WTC11 (cell line): ENCODE measurements around the gene IL23R. TPM values are rescaled to one million over a fixed set of nuclear protein-coding genes. Genes with fewer than 3 reads are reported as not detected.

ENCODE experiments used
- ATAC-seq: fragments of 200-7000 bp; cut with Tn5 transposase; 2 replicates; pipeline ENCODE4 v1.10.0; 2021; ENCODE audit warnings: mild to moderate bottlenecking, moderate library complexity
- CTCF ChIA-PET: fragments of 300-600 bp; sonication (Branson Sonifier 250); formaldehyde crosslinking; loops from one replicate; lab custom pipeline; 2021; ENCODE audit warnings: antibody characterized with exemption; lab: Charles Lee
- POLR2A ChIA-PET: fragments of 350-600 bp; sonication (Branson Sonifier 250); formaldehyde crosslinking; loops from one replicate; lab custom pipeline; 2021; ENCODE audit warnings: antibody characterized with exemption; lab: Charles Lee
- DNase-seq: peaks from one replicate; pipeline ENCODE4 v3.0.0; 2021; ENCODE audit warnings: low spot score
- H3K27ac Mint-ChIP-seq: 2 replicates; pipeline ENCODE4 v1.8.0; 2021; ENCODE audit warnings: mixed read lengths
- H3K27me3 Mint-ChIP-seq: 2 replicates; pipeline ENCODE4 v1.8.0; 2021; ENCODE audit warnings: low read depth, mild to moderate bottlenecking, moderate library complexity, mixed read lengths
- H3K36me3 Mint-ChIP-seq: 2 replicates; pipeline ENCODE4 v1.8.0; 2021; ENCODE audit warnings: mixed read lengths
- H3K4me1 Mint-ChIP-seq: 2 replicates; pipeline ENCODE4 v1.8.0; 2022; ENCODE audit warnings: mixed read lengths
- H3K4me3 Mint-ChIP-seq: 2 replicates; pipeline ENCODE4 v1.8.0; 2021; ENCODE audit warnings: mild to moderate bottlenecking, moderate library complexity, mixed read lengths
- H3K9me3 Mint-ChIP-seq: 2 replicates; pipeline ENCODE4 v1.8.0; 2021; ENCODE audit warnings: mixed read lengths
- ETV6 ChIP-seq: sonication (generic); formaldehyde crosslinking; IDR thresholded peaks from 2 replicates; pipeline ENCODE4 v1.8.1; 2022; ENCODE audit warnings: mild to moderate bottlenecking, missing genetic modification reagents
- FOXJ3 ChIP-seq: sonication (generic); formaldehyde crosslinking; IDR thresholded peaks from 2 replicates; pipeline ENCODE4 v1.9.0; 2021; ENCODE audit warnings: missing genetic modification reagents, mild to moderate bottlenecking, borderline replicate concordance
- GTF2I ChIP-seq: fragments of 250-450 bp; sonication (Bioruptor Pico); conservative IDR thresholded peaks from 2 replicates; pipeline ENCODE4 v1.4.0; 2021; ENCODE audit warnings: mild to moderate bottlenecking
- HMGA2 ChIP-seq: fragments of 250-450 bp; sonication (Bioruptor Pico); IDR thresholded peaks from 2 replicates; pipeline ENCODE4 v1.4.0; 2021; ENCODE audit warnings: mild to moderate bottlenecking, moderate library complexity
- MXD4 ChIP-seq: fragments of 250-450 bp; sonication (Bioruptor Pico); IDR thresholded peaks from 2 replicates; pipeline ENCODE4 v1.8.0; 2021; ENCODE audit warnings: mild to moderate bottlenecking, moderate library complexity, borderline replicate concordance
- NFE2L1 ChIP-seq: sonication (generic); formaldehyde crosslinking; IDR thresholded peaks from 2 replicates; pipeline ENCODE4 v1.8.1; 2023; ENCODE audit warnings: missing genetic modification reagents
- NFYB ChIP-seq: sonication (generic); formaldehyde crosslinking; conservative IDR thresholded peaks from 2 replicates; pipeline ENCODE4 v1.8.0; 2022; ENCODE audit warnings: low read depth, missing genetic modification reagents
- RORB ChIP-seq: fragments of 250-450 bp; sonication (Bioruptor Pico); IDR thresholded peaks from 2 replicates; pipeline ENCODE4 v1.9.0; 2021; ENCODE audit warnings: mild to moderate bottlenecking
- TEAD1 ChIP-seq: sonication (generic); formaldehyde crosslinking; IDR thresholded peaks from 2 replicates; pipeline ENCODE4 v1.8.0; 2022; ENCODE audit warnings: mild to moderate bottlenecking, missing genetic modification reagents
- ZNF219 ChIP-seq: sonication (generic); formaldehyde crosslinking; IDR thresholded peaks from 2 replicates; pipeline ENCODE4 v1.8.0; 2023; ENCODE audit warnings: missing genetic modification reagents, mild to moderate bottlenecking, borderline replicate concordance
- ZNF232 ChIP-seq: sonication (generic); formaldehyde crosslinking; IDR thresholded peaks from 2 replicates; pipeline ENCODE4 v1.8.0; 2022; ENCODE audit warnings: mild to moderate bottlenecking, missing genetic modification reagents
- total RNA-seq: library from RNA; stranded (reverse); gene quantifications from 3 replicates; pipeline ENCODE4 v1.2.3, GENCODE V29; 2021
- TF ChIP-seq, protein P1 (sequence below): sonication (generic); formaldehyde crosslinking; IDR thresholded peaks from 2 replicates; pipeline ENCODE4 v1.8.1; 2022; ENCODE audit warnings: mild to moderate bottlenecking, missing genetic modification reagents, moderate library complexity, borderline replicate concordance
- TF ChIP-seq, protein P2 (sequence below): fragments of 250-450 bp; sonication (Bioruptor Pico); conservative IDR thresholded peaks from 2 replicates; pipeline ENCODE4 v1.9.0; 2021; ENCODE audit warnings: mild to moderate bottlenecking
- TF ChIP-seq, protein P3 (sequence below): fragments of 250-450 bp; sonication (Bioruptor Pico); IDR thresholded peaks from 2 replicates; pipeline ENCODE4 v1.8.0; 2021; ENCODE audit warnings: mild to moderate bottlenecking
- TF ChIP-seq, protein P4 (sequence below): fragments of 250-450 bp; sonication (Bioruptor Pico); IDR thresholded peaks from 2 replicates; pipeline ENCODE4 v1.9.0; 2021; ENCODE audit warnings: mild to moderate bottlenecking, borderline replicate concordance
- TF ChIP-seq, protein P5 (sequence below): fragments of 250-450 bp; sonication (Bioruptor Pico); IDR thresholded peaks from 2 replicates; pipeline ENCODE4 v1.9.0; 2021; ENCODE audit warnings: moderate library complexity, mild to moderate bottlenecking, inconsistent platforms, borderline replicate concordance
- TF ChIP-seq, protein P6 (sequence below): sonication (generic); formaldehyde crosslinking; conservative IDR thresholded peaks from 2 replicates; pipeline ENCODE4 v1.8.1; 2023; ENCODE audit warnings: mild to moderate bottlenecking, low read depth, missing genetic modification reagents, moderate library complexity
- TF ChIP-seq, protein P7 (sequence below): fragments of 250-450 bp; sonication (Bioruptor Pico); IDR thresholded peaks from 2 replicates; pipeline ENCODE4 v2.1.2; 2022; ENCODE audit warnings: mild to moderate bottlenecking, moderate library complexity

Gene IL23R
- total RNA-seq, 1 experiment from 2014 or later, result not detected

DNA sequence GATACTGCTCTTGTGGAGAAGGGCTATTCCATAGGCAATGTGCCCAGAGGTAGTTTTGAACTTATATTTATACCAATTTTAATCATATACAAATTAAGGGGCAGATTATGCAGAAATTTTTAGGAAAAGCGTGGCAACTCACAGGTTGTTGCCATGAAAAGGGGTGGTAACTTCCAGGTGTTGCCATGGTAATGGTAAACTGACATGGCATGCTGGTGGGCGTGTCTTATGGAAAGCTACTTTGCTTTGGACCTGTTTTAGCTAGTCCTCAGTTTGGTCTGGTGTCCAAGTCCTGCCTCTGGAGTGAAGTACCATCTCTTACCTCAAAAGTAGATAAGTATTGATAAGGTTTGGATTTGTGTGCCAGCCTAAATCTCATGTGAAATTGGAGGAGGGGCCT lies 7.9 kb upstream of the IL23R start:
- Mint-ChIP-seq H3K27ac (no peak overlapping the region), H3K4me3 (no peak overlapping the region), H3K36me3 (no peaks in the 10 kb centered on the region), H3K27me3 (peaks cover under 1% of the 10 kb centered on the region; the same call in 1 of the 2 replicates), H3K9me3 (no peaks in the 10 kb centered on the region), H3K4me1 (no peaks in the 10 kb centered on the region)
- ATAC-seq (no peak; the same call in 1 of the 2 replicates), DNase-seq (no peak)
- ChIA-PET CTCF (interaction anchor here (1.0 to 1.1 kb wide), 2 partner anchors 9 to 55 kb away, joined by 3 to 4 read pairs; no protein-coding TSS in a partner anchor), POLR2A (no interaction called here)
- TF ChIP-seq, protein P1, sequence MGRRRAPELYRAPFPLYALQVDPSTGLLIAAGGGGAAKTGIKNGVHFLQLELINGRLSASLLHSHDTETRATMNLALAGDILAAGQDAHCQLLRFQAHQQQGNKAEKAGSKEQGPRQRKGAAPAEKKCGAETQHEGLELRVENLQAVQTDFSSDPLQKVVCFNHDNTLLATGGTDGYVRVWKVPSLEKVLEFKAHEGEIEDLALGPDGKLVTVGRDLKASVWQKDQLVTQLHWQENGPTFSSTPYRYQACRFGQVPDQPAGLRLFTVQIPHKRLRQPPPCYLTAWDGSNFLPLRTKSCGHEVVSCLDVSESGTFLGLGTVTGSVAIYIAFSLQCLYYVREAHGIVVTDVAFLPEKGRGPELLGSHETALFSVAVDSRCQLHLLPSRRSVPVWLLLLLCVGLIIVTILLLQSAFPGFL (CRISPR knock-in tag), result no peak

DNA sequence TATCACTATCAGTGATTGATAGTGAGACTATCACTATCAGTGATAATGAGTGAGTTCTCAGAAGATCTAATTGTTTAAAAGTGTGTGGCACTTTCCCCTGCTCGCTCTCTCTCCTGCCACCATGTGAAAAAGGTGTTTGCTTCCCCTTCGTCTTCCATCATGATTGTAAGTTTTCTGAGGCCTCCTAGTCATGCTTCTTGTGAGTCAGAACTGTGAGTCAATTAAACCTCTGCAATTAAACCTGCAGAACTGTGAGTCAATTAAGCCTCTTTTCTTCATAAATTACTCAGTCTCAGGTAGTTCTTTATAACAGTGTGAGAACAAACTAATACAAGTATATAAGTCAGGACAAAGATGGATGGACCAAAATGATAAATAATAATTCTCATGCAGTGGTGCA lies 7.0 kb upstream of the IL23R start:
- no peak for ATAC-seq
- Mint-ChIP-seq H3K4me1 (no peaks in the 10 kb centered on the region), H3K9me3 (no peaks in the 10 kb centered on the region), H3K36me3 (no peaks in the 10 kb centered on the region), H3K27me3 (no peaks in the 10 kb centered on the region), H3K27ac (no peak overlapping the region), H3K4me3 (no peak overlapping the region)
- POLR2A ChIA-PET, result no interaction called here
- DNase-seq, result no peak
- CTCF ChIA-PET, result no interaction called here
- TF ChIP-seq ZNF232 (CRISPR knock-in tag), result no peak
- TF ChIP-seq, protein P2, sequence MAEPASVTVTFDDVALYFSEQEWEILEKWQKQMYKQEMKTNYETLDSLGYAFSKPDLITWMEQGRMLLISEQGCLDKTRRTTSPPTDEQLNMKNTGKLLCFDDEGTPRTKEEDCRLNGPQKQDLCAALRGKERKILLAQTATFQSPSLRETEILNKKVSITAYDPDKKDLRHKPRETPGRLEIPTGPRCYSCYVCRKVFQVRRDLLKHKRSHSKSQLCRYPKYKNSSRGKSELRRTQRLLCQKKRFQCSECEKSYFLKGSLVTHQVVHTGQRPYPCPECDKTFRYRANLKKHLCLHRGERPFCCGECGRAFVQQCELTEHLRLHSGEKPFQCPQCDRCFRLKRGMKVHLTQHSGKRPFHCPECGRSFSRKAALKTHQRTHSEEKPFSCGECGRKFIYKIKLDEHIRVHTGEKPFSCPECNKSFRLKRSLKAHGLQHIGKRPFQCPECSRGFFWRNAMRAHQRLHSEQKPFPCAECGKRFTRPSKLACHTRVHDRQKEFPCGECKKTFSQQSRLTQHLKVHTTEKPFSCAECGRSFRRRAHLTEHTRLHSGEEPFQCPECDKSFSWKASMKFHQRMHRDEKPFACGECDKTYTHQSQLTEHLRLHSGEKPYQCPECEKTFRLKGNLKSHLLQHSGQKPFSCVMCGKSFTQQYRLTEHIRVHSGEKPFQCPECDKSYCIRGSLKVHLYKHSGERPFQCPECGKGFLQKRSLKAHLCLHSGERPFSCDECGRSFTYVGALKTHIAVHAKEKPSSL (CRISPR knock-in tag), result no peak
- TF ChIP-seq NFYB (CRISPR knock-in tag), result no peak
- TF ChIP-seq, protein P3, sequence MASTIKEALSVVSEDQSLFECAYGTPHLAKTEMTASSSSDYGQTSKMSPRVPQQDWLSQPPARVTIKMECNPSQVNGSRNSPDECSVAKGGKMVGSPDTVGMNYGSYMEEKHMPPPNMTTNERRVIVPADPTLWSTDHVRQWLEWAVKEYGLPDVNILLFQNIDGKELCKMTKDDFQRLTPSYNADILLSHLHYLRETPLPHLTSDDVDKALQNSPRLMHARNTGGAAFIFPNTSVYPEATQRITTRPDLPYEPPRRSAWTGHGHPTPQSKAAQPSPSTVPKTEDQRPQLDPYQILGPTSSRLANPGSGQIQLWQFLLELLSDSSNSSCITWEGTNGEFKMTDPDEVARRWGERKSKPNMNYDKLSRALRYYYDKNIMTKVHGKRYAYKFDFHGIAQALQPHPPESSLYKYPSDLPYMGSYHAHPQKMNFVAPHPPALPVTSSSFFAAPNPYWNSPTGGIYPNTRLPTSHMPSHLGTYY (CRISPR knock-in tag), result no peak
- TF ChIP-seq MXD4 (CRISPR knock-in tag), result no peak
- no peak for TF ChIP-seq TEAD1
- no peak for TF ChIP-seq FOXJ3
- no peak for TF ChIP-seq RORB (CRISPR knock-in tag)
- TF ChIP-seq ZNF219 (CRISPR knock-in tag), result no peak
- TF ChIP-seq, protein P4, sequence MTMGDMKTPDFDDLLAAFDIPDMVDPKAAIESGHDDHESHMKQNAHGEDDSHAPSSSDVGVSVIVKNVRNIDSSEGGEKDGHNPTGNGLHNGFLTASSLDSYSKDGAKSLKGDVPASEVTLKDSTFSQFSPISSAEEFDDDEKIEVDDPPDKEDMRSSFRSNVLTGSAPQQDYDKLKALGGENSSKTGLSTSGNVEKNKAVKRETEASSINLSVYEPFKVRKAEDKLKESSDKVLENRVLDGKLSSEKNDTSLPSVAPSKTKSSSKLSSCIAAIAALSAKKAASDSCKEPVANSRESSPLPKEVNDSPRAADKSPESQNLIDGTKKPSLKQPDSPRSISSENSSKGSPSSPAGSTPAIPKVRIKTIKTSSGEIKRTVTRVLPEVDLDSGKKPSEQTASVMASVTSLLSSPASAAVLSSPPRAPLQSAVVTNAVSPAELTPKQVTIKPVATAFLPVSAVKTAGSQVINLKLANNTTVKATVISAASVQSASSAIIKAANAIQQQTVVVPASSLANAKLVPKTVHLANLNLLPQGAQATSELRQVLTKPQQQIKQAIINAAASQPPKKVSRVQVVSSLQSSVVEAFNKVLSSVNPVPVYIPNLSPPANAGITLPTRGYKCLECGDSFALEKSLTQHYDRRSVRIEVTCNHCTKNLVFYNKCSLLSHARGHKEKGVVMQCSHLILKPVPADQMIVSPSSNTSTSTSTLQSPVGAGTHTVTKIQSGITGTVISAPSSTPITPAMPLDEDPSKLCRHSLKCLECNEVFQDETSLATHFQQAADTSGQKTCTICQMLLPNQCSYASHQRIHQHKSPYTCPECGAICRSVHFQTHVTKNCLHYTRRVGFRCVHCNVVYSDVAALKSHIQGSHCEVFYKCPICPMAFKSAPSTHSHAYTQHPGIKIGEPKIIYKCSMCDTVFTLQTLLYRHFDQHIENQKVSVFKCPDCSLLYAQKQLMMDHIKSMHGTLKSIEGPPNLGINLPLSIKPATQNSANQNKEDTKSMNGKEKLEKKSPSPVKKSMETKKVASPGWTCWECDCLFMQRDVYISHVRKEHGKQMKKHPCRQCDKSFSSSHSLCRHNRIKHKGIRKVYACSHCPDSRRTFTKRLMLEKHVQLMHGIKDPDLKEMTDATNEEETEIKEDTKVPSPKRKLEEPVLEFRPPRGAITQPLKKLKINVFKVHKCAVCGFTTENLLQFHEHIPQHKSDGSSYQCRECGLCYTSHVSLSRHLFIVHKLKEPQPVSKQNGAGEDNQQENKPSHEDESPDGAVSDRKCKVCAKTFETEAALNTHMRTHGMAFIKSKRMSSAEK (CRISPR knock-in tag), result no peak
- TF ChIP-seq, protein P5, sequence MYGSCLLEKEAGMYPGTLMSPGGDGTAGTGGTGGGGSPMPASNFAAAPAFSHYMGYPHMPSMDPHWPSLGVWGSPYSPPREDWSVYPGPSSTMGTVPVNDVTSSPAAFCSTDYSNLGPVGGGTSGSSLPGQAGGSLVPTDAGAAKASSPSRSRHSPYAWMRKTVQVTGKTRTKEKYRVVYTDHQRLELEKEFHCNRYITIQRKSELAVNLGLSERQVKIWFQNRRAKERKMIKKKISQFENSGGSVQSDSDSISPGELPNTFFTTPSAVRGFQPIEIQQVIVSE (CRISPR knock-in tag), result no peak
- TF ChIP-seq ETV6, result no peak
- TF ChIP-seq, protein P6, sequence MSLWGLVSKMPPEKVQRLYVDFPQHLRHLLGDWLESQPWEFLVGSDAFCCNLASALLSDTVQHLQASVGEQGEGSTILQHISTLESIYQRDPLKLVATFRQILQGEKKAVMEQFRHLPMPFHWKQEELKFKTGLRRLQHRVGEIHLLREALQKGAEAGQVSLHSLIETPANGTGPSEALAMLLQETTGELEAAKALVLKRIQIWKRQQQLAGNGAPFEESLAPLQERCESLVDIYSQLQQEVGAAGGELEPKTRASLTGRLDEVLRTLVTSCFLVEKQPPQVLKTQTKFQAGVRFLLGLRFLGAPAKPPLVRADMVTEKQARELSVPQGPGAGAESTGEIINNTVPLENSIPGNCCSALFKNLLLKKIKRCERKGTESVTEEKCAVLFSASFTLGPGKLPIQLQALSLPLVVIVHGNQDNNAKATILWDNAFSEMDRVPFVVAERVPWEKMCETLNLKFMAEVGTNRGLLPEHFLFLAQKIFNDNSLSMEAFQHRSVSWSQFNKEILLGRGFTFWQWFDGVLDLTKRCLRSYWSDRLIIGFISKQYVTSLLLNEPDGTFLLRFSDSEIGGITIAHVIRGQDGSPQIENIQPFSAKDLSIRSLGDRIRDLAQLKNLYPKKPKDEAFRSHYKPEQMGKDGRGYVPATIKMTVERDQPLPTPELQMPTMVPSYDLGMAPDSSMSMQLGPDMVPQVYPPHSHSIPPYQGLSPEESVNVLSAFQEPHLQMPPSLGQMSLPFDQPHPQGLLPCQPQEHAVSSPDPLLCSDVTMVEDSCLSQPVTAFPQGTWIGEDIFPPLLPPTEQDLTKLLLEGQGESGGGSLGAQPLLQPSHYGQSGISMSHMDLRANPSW, result no peak
- TF ChIP-seq GTF2I (CRISPR knock-in tag), result no peak
- TF ChIP-seq HMGA2 (CRISPR knock-in tag), result no peak
- TF ChIP-seq, protein P7, sequence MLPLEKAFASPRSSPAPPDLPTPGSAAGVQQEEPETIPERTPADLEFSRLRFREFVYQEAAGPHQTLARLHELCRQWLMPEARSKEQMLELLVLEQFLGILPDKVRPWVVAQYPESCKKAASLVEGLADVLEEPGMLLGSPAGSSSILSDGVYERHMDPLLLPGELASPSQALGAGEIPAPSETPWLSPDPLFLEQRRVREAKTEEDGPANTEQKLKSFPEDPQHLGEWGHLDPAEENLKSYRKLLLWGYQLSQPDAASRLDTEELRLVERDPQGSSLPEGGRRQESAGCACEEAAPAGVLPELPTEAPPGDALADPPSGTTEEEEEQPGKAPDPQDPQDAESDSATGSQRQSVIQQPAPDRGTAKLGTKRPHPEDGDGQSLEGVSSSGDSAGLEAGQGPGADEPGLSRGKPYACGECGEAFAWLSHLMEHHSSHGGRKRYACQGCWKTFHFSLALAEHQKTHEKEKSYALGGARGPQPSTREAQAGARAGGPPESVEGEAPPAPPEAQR (CRISPR knock-in tag), result no peak
- no peak for TF ChIP-seq NFE2L1 (CRISPR knock-in tag)
- TF ChIP-seq, protein P1 (CRISPR knock-in tag), result no peak
